CD4-positive, CD25-positive, alpha-beta regulatory T cell (primary cell): ENCODE results near the gene PYGM. TPM values are rescaled to one million over a fixed set of nuclear protein-coding genes. Genes with fewer than 3 reads are reported as not detected.
A peak's percentile ranks its signal among the peaks of the same experiment; 100 is the strongest.

Experiments
- ATAC-seq, 2 donors: fragments of 150-1000 bp; cut with Tn5 transposase; one replicate each; pipeline ENCODE4 v1.10.0; 2021; ENCODE audit warnings: low read depth in 2 of 2, moderate number of reproducible peaks in 2 of 2, moderate library complexity in 1 of 2
- DNase-seq, 3 donors: peaks; one replicate each; pipeline versions ENCODE4 v3.0.0 to v3.0.0-alpha.2; 2012 to 2022; ENCODE audit warnings: mixed read lengths in 1 of 3
- H3K27ac ChIP-seq: one replicate; pipeline ENCODE4 v1.7.0; 2013; ENCODE audit warnings: mild to moderate bottlenecking, low read length; ENCODE audit not compliant: insufficient read depth, poor library complexity, severe bottlenecking
- H3K27me3 ChIP-seq: one replicate; pipeline ENCODE4 v1.7.0; 2013; ENCODE audit warnings: low read length; ENCODE audit not compliant: control insufficient read depth, insufficient read depth
- H3K36me3 ChIP-seq: one replicate; pipeline ENCODE4 v1.7.0; 2013; ENCODE audit warnings: mild to moderate bottlenecking, low read length, moderate library complexity; ENCODE audit not compliant: control insufficient read depth, insufficient read depth
- H3K4me1 ChIP-seq: 2 replicates; pipeline ENCODE4 v1.7.0; 2013; ENCODE audit warnings: mild to moderate bottlenecking, low read length; ENCODE audit not compliant: insufficient read depth, control insufficient read depth, poor library complexity, severe bottlenecking
- H3K4me3 ChIP-seq: one replicate; pipeline ENCODE4 v1.7.0; 2013; ENCODE audit warnings: low read depth, mild to moderate bottlenecking, low read length, moderate library complexity
- H3K9me3 ChIP-seq, 2 experiments: 1 replicate in 1 of 2; 2 replicates in 1 of 2; pipeline ENCODE4 v1.7.0; 2013; ENCODE audit warnings: low read length in 2 of 2, mild to moderate bottlenecking in 1 of 2, moderate library complexity in 1 of 2; ENCODE audit not compliant: control insufficient read depth in 2 of 2
- H3K27ac Mint-ChIP-seq, 3 donors: one replicate each; pipeline ENCODE4 v1.8.0; 2020 to 2022; ENCODE audit warnings: mild to moderate bottlenecking in 3 of 3, mixed read lengths in 3 of 3, moderate library complexity in 2 of 3
- H3K27me3 Mint-ChIP-seq: one replicate; pipeline ENCODE4 v1.8.0; 2022; ENCODE audit warnings: mild to moderate bottlenecking, mixed read lengths
- H3K36me3 Mint-ChIP-seq: one replicate; pipeline ENCODE4 v1.8.0; 2020; ENCODE audit warnings: mixed read lengths
- H3K4me1 Mint-ChIP-seq, 4 donors: one replicate each; pipeline ENCODE4 v1.8.0; 2020 to 2022; ENCODE audit warnings: mixed read lengths in 4 of 4, mild to moderate bottlenecking in 1 of 4
- H3K4me3 Mint-ChIP-seq, 4 donors: one replicate each; pipeline ENCODE4 v1.8.0; 2020 to 2022; ENCODE audit warnings: mild to moderate bottlenecking in 4 of 4, mixed read lengths in 4 of 4, moderate library complexity in 3 of 4
- H3K9me3 Mint-ChIP-seq, 7 donors: one replicate each; pipeline ENCODE4 v1.8.0; 2020 to 2022; ENCODE audit warnings: mixed read lengths in 7 of 7, mild to moderate bottlenecking in 3 of 7, moderate library complexity in 2 of 7
- polyA plus RNA-seq, 4 donors: library from polyadenylated mRNA; unstranded; fragments of 300-500 nt; fragmentation: Illumina TruSeq; gene quantifications; one replicate each; pipeline ENCODE4 v1.2.3, GENCODE V29; 2021
- total RNA-seq: library from RNA; stranded (reverse); gene quantifications from one replicate; pipeline ENCODE4 v1.2.3, GENCODE V29; 2022

PYGM gene
- 10.9 TPM for total RNA-seq
- under 1 TPM in 2 of 4 donors, not detected in 2; 0.17 to 0.43 TPM for polyA plus RNA-seq

DNA sequence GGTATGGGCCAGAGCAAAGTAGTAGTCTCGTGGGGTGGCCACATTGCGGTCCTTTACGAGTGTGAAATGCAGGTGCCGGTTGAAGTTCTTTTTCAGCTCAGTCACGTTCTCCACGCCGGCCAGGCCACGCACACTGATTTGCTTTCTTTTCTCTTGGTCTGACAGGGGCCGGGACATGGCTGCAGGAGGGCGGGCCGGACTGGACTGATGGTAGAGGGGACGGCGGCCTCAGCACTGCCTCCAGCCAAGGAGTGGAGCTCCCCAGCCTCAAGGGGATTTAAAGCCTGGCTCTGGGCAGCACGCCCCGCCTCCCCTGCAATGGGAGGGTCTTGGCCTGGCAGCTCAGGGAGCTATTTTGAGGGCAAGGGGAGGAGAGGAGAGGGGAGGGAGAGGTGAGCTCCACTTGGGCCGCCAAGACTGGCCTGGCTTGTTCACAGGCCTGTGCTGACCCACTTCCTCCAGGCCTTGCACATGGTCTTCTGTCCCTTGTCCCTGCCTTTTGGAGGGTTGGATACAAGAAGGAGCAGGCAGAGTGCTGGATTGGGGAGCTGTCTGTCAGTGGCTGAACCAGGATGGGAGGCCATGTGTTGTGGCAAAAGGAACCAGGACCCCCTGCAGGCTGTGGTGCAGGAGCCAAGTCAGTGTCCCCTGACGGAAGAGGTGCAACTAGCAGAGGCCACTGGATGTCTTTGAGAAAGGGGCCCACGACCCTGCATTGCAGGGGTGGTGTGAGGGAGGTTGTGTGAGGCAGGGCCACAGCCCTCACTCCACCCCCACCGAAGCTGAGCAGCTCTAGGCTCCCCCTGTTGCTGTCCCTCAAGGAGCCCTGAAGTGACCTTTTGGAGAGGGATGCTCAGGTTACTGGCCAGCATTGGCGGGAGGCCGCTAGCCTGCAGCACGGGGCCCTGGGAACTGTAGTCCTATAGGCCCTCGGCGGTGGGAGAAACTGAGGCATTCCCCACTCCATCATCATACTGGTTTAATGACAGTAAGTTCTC lies at the start of gene PYGM:
Gene PYGM (minus strand): TSS at position 253 of the 998 bp plus-strand sequence. CDS start 76 bp downstream, at position 177.
- Histone ChIP-seq H3K9me3 (no peaks in the 10 kb centered on the region), H3K4me3 (no peak within 1 kb of the TSS)

DNA sequence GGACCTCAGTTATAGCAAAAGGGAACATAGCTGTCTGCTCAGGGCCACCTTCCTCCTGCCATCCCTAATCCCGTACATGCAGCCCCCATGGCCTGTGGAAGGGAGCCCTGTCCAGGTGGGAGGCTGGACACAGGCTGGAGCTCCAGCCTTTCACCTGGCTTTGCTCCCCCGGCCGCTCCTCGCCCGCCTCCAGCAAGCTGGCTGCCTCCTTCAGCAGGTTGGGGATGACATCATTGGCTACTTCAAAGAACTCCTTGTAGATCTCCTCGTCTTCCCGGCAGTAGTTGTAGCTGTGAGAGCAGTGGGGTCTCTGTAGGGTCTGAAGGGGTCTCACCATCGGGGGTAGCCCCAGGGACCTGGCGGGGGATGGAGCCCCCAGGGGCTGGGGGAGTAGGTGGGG lies 45.7 kb upstream of the PYGM start:
- no peaks in the 10 kb centered on the region for H3K27me3 ChIP-seq
- H3K4me1 ChIP-seq, result peaks cover 49% of the 10 kb centered on the region
- peak overlapping the region; percentile 19 to 87 (median 40) for H3K4me3 Mint-ChIP-seq
- H3K4me3 ChIP-seq, result no peak overlapping the region
- H3K9me3 Mint-ChIP-seq, result no peaks in the 10 kb centered on the region
- DNase-seq, result no peak
- H3K36me3 Mint-ChIP-seq, result peaks cover 13% of the 10 kb centered on the region
- H3K27ac Mint-ChIP-seq, result peak overlapping the region in 1 of 3 donors; percentile 73
- H3K27ac ChIP-seq, result no peak overlapping the region
- H3K9me3 ChIP-seq, result no peaks in the 10 kb centered on the region
- H3K27me3 Mint-ChIP-seq, result no peaks in the 10 kb centered on the region
- H3K4me1 Mint-ChIP-seq, result peaks cover 0 to 58% (median 14%) of the 10 kb centered on the region in 4 donors
- no peak for ATAC-seq
- peaks cover 17% of the 10 kb centered on the region for H3K36me3 ChIP-seq

More for the DNA sequence above, at the start of gene PYGM:
- Mint-ChIP-seq H3K9me3 (peaks cover 0 to 2% (median 0%) of the 10 kb centered on the region in 7 donors), H3K27ac (peak within 1 kb of the TSS; percentile 90 to 93 (median 91)), H3K4me3 (peak within 1 kb of the TSS; percentile 4 to 86 (median 75)), H3K27me3 (peaks cover 9% of the 10 kb centered on the region), H3K4me1 (peaks cover 26 to 73% (median 38%) of the 10 kb centered on the region in 4 donors), H3K36me3 (peaks cover 28% of the 10 kb centered on the region)
- peaks cover 23% of the 10 kb centered on the region for H3K36me3 ChIP-seq
- ATAC-seq (no peak), DNase-seq (no peak)
- peak within 1 kb of the TSS; percentile 52 for H3K27ac ChIP-seq
- H3K27me3 ChIP-seq, result no peaks in the 10 kb centered on the region
- H3K4me1 ChIP-seq, result peaks cover 65% of the 10 kb centered on the region

DNA sequence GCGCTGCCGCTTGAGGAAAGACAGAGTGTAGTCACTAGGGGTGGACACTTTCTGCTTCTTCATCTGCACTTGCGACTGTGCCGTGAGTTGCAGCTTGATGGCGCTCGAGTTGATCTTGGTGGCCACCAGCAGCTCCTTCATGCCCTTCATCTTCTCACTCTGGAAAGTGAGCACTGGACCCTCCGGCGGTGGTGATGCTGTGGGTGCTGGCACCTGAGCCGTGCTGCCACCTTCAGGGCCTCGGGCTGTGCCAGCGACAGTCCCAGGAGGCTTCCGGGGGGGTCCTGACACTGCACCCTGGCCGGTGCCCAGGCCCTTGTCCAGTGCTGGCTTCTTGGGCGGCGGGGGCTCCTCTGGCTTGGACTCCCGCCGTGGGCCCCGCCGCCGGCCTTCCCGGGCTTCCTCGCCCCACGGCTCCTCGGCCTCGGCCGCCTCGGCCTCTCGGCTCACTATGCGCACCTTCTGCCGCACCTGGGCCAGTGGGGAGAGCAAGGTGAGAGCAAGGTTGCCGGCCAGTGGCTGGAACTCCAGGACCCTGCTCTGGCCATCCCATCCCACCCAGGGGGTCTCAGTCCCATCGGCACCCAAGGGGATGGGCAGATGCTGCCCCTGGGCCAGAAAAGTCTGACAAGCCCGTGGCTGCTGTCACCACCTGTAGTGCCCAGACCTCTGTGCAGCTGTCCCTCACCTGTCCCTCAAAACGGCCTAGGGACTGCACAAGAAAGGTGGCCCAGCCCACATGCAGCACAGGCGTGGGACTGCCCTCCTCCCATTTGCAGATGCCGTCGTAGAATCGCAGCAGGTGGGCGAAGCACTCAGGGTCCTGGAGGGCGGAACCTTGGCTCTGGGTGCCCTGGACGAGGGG lies 44.8 kb upstream of the PYGM start:
- Mint-ChIP-seq H3K36me3 (peaks cover 16% of the 10 kb centered on the region), H3K27ac (peak overlapping the region in 1 of 3 donors; percentile 98), H3K4me1 (peaks cover 0 to 54% (median 14%) of the 10 kb centered on the region in 4 donors), H3K27me3 (no peaks in the 10 kb centered on the region), H3K9me3 (no peaks in the 10 kb centered on the region), H3K4me3 (peak overlapping the region; percentile 86 to 92 (median 91))
- ATAC-seq, result no peak
- DNase-seq, result no peak
- Histone ChIP-seq H3K27ac (peak overlapping the region; percentile 96), H3K4me1 (peaks cover 41% of the 10 kb centered on the region), H3K4me3 (no peak overlapping the region), H3K9me3 (no peaks in the 10 kb centered on the region), H3K36me3 (peaks cover 25% of the 10 kb centered on the region), H3K27me3 (no peaks in the 10 kb centered on the region)

DNA sequence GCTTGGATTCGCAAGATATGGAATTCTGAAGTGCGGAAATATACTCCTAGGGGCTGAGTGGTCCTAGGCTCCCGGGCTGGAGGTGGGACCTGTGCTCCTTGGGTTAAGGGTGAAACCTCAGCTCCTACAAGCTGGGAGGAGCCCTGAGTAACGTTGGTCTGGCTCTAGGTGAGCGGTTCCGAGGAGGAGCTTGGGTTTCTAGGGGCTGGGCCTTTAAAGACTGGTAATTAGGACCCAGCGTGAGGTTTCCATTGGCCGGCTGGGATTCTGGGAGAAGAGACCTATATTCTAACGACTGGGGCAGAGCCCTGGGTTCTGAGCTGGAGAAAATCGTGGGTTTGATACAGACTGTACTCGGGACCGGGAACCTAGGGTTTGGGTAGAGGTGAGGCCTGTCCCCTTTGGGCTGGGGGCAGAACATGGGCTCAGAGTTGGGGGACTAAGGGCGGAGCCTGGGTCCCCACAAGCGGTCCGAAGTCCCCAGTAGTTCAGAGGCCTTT lies 44.1 kb upstream of the PYGM start:
- Mint-ChIP-seq H3K27me3 (no peaks in the 10 kb centered on the region), H3K4me3 (peak overlapping the region; percentile 86 to 92 (median 91)), H3K9me3 (no peaks in the 10 kb centered on the region), H3K4me1 (peaks cover 0 to 49% (median 14%) of the 10 kb centered on the region in 4 donors), H3K36me3 (peaks cover 18% of the 10 kb centered on the region), H3K27ac (peak overlapping the region in 2 of 3 donors; percentile 94 to 98)
- Histone ChIP-seq H3K9me3 (no peaks in the 10 kb centered on the region), H3K27me3 (no peaks in the 10 kb centered on the region), H3K36me3 (peaks cover 32% of the 10 kb centered on the region), H3K4me1 (peaks cover 34% of the 10 kb centered on the region), H3K4me3 (peak overlapping the region; percentile 89), H3K27ac (peak overlapping the region; percentile 96)
- ATAC-seq (no peak), DNase-seq (no peak)

DNA sequence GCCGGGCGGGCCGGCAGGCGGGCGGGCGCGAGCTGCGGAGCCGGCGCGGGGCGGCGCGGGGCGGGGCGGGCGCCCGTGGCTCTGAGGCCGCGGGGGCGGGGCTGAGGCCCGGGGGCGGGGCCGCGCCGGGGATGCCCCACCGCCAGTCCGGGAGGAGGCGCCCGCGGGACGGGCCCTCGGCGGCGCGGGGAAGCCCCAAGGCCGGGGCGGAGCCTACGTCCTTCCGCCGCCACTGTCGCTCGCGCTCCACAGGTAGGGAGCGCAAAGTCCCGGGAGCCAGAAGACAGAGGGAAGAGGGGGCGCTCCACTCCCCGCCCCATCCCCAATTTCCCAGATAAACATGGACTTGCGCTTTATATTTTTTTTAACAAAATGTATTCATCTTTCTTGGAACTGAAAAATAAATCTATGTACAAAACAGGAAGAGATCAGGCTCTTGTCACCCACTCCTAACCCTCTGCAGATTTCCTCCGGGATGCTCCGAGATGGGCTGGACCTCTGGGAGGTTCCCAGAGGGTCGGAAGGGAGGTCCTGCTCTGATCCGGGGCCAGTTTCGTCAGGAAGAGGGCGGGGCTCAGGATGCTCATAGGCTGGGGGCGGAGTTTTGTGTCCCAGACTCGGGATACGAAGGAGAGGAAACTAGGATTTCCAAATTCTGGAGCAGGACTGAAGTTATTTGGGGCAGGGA lies 43.5 kb upstream of the PYGM start, which contains the start of gene MAP4K2:
Gene MAP4K2 (minus strand): TSS at position 57 of the 688 bp plus-strand sequence. CDS start 65 bp downstream, outside the sequence.
- H3K4me3 ChIP-seq, result peak within 1 kb of the TSS; percentile 89
- DNase-seq, result peak; percentile 85 to 88 (median 86)
- H3K9me3 ChIP-seq, result no peaks in the 10 kb centered on the region
- no peaks in the 10 kb centered on the region for H3K27me3 ChIP-seq
- Mint-ChIP-seq H3K27ac (peak within 1 kb of the TSS in 2 of 3 donors; percentile 94 to 98), H3K36me3 (peaks cover 21% of the 10 kb centered on the region), H3K4me1 (peaks cover 0 to 50% (median 15%) of the 10 kb centered on the region in 4 donors), H3K9me3 (no peaks in the 10 kb centered on the region), H3K4me3 (peak within 1 kb of the TSS; percentile 88 to 92 (median 91)), H3K27me3 (no peaks in the 10 kb centered on the region)
- peak; percentile 89 to 93 for ATAC-seq
- peak within 1 kb of the TSS; percentile 96 for H3K27ac ChIP-seq
- peaks cover 33% of the 10 kb centered on the region for H3K36me3 ChIP-seq
- peaks cover 33% of the 10 kb centered on the region for H3K4me1 ChIP-seq

DNA sequence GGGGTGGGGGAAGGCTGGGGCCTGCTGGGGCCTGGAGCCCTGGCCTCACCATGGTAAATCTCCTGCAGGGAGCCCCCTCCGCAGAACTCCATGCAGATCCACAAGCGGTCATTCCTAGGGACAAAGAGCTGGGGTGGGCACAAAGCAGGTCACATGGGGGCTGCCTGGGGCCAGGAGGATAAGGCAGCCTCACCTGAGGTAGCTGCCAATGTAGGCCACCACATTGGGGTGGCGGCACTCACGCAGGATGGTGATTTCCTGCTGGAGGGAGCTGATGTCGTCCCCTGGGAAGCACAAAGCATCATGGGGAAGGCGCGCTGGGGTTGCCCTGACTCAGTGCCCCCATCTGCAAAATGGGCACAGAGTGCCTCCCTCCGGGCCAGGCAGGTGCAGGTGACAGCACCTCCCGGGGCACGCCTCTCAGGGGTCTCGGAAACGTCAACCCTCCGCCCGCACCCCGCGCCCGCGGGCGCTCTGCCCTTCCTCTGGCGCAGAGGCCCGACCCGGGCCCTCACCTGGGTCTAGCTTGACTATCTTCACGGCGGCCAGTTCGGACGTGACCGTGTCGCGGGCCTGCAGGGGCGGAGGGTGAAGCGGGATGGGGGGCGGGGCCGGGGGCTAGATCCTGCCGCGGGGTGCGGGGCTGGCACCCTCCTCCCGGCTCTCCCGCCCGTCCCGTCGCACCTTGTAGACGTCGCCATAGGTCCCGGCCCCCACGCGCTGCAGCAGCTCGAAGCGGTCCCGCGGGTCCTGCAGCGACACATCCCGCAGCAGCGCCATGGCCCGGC lies 42.8 kb upstream of the PYGM start:
- H3K4me1 ChIP-seq, result peaks cover 33% of the 10 kb centered on the region
- ATAC-seq, result peak; percentile 17 to 21

More for the DNA sequence above, 42.8 kb upstream of the PYGM start:
- peak overlapping the region; percentile 53 for H3K4me3 ChIP-seq
- peak in 2 of 3 donors; percentile 35 to 55 for DNase-seq
- Mint-ChIP-seq H3K4me3 (peak overlapping the region; percentile 84 to 92 (median 88)), H3K36me3 (peaks cover 17% of the 10 kb centered on the region), H3K9me3 (no peaks in the 10 kb centered on the region), H3K27me3 (no peaks in the 10 kb centered on the region), H3K27ac (peak overlapping the region in 2 of 3 donors; percentile 67 to 88), H3K4me1 (peaks cover 0 to 47% (median 14%) of the 10 kb centered on the region in 4 donors)
- no peaks in the 10 kb centered on the region for H3K27me3 ChIP-seq
- peaks cover 33% of the 10 kb centered on the region for H3K36me3 ChIP-seq
- no peaks in the 10 kb centered on the region for H3K9me3 ChIP-seq
- peak overlapping the region; percentile 82 for H3K27ac ChIP-seq
